RWPE2 (cell line): Measurements from ENCODE around the gene NR5A2.

ENCODE experiments used
- ATAC-seq: fragments of 200-7000 bp; cut with Tn5 transposase; 3 replicates; pipeline ENCODE4 v1.9.1; 2021; ENCODE audit warnings: low read depth
- DNase-seq: peaks from one replicate; pipeline ENCODE4 v3.0.0-alpha.2; 2020; ENCODE audit warnings: low spot score
- H3K27ac ChIP-seq: fragments of 450-650 bp; 2 replicates; pipeline ENCODE4 v1.5.1; 2017; ENCODE audit warnings: mild to moderate bottlenecking; ENCODE audit not compliant: poor library complexity, severe bottlenecking
- H3K27me3 ChIP-seq: fragments of 250-450 bp; sonication (Bioruptor Pico); 2 replicates; pipeline ENCODE4 v1.5.1; 2021; ENCODE audit warnings: mild to moderate bottlenecking, moderate library complexity; ENCODE audit not compliant: insufficient read depth, poor library complexity, severe bottlenecking
- H3K36me3 ChIP-seq: fragments of 250-450 bp; sonication (Bioruptor Pico); 2 replicates; pipeline ENCODE4 v1.5.1; 2020; ENCODE audit warnings: low read depth, mild to moderate bottlenecking, moderate library complexity
- H3K4me1 ChIP-seq: fragments of 250-450 bp; sonication (Bioruptor Pico); 2 replicates; pipeline ENCODE4 v1.5.1; 2021; ENCODE audit warnings: mild to moderate bottlenecking, moderate library complexity; ENCODE audit not compliant: insufficient read depth, poor library complexity, severe bottlenecking
- H3K4me3 ChIP-seq: fragments of 250-450 bp; sonication (Bioruptor Pico); 2 replicates; pipeline ENCODE4 v1.5.1; 2021; ENCODE audit warnings: mild to moderate bottlenecking, moderate library complexity; ENCODE audit not compliant: severe bottlenecking
- H3K9me3 ChIP-seq: fragments of 250-450 bp; sonication (Bioruptor Pico); 2 replicates; pipeline ENCODE4 v1.5.1; 2021; ENCODE audit warnings: mild to moderate bottlenecking, moderate library complexity; ENCODE audit not compliant: severe bottlenecking
- TF ChIP-seq, protein P1 (sequence below): fragments of 450-650 bp; IDR thresholded peaks from one replicate; pipeline ENCODE4 v1.5.1; 2017; ENCODE audit warnings: mild to moderate bottlenecking, moderate library complexity; ENCODE audit not compliant: poor library complexity, severe bottlenecking

The NR5A2 gene

DNA sequence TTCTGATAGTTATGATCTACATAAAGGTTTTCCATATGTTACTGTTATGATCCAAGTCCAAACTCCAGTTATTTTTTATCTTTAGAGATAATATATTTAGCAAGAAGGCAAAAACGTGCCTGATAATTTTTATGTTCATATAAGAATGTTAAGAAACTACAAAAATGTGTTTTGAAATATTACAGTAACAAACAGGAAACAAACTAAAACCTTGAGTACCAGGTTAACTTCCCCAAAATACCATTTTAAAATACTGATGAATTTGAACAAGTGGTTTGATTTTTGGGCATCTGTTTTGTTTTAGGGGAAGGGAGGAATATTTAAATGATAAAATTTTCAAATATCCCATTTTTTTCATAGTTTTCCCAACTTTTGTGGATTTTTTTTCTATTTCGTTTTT lies 124.8 kb downstream of the NR5A2 start:
- DNase-seq (no peak), ATAC-seq (no peak)
- Histone ChIP-seq H3K9me3 (no peaks in the 10 kb centered on the region), H3K27ac (no peak overlapping the region), H3K4me1 (peaks cover 14% of the 10 kb centered on the region), H3K4me3 (no peak overlapping the region), H3K27me3 (no peaks in the 10 kb centered on the region), H3K36me3 (no peaks in the 10 kb centered on the region)
- TF ChIP-seq, protein P1, sequence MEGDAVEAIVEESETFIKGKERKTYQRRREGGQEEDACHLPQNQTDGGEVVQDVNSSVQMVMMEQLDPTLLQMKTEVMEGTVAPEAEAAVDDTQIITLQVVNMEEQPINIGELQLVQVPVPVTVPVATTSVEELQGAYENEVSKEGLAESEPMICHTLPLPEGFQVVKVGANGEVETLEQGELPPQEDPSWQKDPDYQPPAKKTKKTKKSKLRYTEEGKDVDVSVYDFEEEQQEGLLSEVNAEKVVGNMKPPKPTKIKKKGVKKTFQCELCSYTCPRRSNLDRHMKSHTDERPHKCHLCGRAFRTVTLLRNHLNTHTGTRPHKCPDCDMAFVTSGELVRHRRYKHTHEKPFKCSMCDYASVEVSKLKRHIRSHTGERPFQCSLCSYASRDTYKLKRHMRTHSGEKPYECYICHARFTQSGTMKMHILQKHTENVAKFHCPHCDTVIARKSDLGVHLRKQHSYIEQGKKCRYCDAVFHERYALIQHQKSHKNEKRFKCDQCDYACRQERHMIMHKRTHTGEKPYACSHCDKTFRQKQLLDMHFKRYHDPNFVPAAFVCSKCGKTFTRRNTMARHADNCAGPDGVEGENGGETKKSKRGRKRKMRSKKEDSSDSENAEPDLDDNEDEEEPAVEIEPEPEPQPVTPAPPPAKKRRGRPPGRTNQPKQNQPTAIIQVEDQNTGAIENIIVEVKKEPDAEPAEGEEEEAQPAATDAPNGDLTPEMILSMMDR, result no peak

DNA sequence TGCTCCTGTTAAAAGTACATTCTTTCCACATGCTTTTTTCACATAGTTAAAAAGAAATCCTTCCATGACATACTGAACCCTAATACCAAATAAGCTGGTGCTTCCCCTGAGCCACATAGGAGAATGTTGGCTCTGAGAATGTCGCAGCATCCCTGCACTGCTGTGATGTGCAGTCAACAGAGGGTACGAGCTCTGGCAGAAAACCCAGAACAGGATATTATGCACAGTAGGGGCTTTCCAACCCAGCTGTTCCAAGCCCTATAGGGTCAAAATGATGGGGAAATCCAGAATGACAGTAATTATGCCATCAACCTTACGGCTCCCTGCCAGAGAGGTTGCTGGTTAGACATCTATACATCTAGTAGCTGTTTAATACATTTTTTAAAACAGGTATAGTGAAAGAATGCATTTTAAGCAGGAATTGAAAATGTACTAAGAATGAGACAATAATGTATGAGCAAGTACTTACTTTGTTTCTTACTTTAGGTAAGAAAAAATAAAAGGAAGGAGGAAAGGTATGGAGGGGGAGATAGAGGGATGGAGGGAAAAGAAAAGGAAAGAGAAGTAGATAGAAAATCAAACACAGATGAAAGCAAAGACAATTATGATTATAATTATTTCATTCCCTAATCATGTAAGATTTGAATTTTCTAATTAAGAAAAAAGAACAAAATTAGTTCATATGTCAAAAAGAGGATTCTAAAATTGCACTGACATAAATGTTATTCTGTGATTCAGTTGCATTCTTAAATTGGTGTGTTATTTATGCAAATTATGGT lies 126.0 kb downstream of the NR5A2 start:
- ATAC-seq, result no peak

DNA sequence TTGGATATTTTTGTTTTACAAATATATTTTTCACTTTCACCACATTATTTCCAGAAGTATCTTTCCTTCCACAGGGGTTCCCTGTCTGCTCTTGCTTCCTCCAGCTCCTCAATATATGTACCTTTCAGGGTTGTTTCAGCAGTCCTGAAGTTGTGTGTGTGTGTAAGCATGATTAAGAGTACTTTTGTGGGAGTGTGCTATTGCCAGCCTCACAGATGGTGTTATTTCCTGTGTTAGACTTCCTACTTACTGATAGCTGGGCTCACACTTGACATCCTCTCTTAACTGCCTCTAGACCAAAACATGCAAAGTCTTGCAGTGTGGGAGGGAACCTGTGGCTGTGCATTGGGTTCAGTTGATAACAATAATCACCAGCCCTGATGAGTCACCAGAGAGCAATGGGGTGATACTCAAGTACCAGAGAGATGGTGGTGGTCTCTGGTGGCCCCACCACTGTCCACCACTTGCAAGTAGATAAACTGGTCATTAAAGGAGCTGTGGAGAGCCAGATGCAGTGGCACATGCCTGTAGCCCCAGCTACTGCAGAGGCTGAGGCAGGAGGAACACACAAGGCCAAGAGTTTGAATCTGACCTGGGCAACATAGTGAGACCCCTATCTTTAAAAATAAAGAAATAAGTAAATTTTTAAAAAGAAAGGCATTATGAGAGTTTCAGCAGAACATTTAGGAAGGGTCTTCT lies 126.7 kb downstream of the NR5A2 start:
- ATAC-seq, result no peak
- H3K4me1 ChIP-seq, result peaks cover 14% of the 10 kb centered on the region

More for the DNA sequence above, 126.0 kb downstream of the NR5A2 start:
- Histone ChIP-seq H3K9me3 (no peaks in the 10 kb centered on the region), H3K4me3 (no peak overlapping the region), H3K36me3 (no peaks in the 10 kb centered on the region), H3K4me1 (peaks cover 14% of the 10 kb centered on the region), H3K27me3 (no peaks in the 10 kb centered on the region), H3K27ac (no peak overlapping the region)
- TF ChIP-seq, protein P1, result no peak
- no peak for DNase-seq

DNA sequence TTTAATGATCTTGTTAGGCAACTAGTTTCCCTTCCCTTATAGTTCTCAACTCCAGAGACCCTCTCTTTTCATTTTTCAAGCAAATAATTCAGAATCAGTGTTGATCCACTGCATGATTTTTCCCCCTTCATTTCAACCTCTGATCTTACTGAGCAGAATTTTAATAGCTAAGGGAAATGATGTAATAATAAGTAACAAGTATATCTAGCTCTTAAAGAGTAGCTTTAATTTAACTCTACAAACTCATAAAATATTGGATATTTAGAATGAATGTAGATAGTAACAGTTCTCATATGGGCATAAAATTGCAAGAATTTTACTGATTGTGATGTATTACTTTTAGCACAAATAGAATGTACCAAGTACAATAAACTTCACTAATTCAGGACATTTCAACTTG lies 130.2 kb downstream of the NR5A2 start:
- H3K36me3 ChIP-seq, result no peaks in the 10 kb centered on the region
- H3K4me3 ChIP-seq, result no peak overlapping the region
- TF ChIP-seq, protein P1, result no peak
- H3K4me1 ChIP-seq, result peaks cover 5% of the 10 kb centered on the region
- no peak for ATAC-seq
- H3K9me3 ChIP-seq, result no peaks in the 10 kb centered on the region
- DNase-seq, result no peak
- no peak overlapping the region for H3K27ac ChIP-seq
- H3K27me3 ChIP-seq, result no peaks in the 10 kb centered on the region

More for the DNA sequence above, 126.7 kb downstream of the NR5A2 start:
- Histone ChIP-seq H3K27ac (no peak overlapping the region), H3K36me3 (no peaks in the 10 kb centered on the region), H3K9me3 (no peaks in the 10 kb centered on the region), H3K27me3 (no peaks in the 10 kb centered on the region), H3K4me3 (no peak overlapping the region)
- TF ChIP-seq, protein P1, result no peak
- DNase-seq, result no peak
